Right forelimb (tissue), 1 donor: ENCODE results near the gene MRFAP1.
A peak's percentile ranks its signal among the peaks of the same experiment; 100 is the strongest.
"Not testable (repeated sequence)": the region's sequence is repeated elsewhere in the genome, so short reads cannot be mapped to it uniquely, and the experiment has no call there.

Experiments
- DNase-seq: peaks from one replicate; pipeline ENCODE4 v3.0.0-alpha.2; 2018

Gene MRFAP1

GRCh38 chr4:6672131-6672530, 31.6 kb downstream of the MRFAP1 start:
- no peak for DNase-seq

DNA sequence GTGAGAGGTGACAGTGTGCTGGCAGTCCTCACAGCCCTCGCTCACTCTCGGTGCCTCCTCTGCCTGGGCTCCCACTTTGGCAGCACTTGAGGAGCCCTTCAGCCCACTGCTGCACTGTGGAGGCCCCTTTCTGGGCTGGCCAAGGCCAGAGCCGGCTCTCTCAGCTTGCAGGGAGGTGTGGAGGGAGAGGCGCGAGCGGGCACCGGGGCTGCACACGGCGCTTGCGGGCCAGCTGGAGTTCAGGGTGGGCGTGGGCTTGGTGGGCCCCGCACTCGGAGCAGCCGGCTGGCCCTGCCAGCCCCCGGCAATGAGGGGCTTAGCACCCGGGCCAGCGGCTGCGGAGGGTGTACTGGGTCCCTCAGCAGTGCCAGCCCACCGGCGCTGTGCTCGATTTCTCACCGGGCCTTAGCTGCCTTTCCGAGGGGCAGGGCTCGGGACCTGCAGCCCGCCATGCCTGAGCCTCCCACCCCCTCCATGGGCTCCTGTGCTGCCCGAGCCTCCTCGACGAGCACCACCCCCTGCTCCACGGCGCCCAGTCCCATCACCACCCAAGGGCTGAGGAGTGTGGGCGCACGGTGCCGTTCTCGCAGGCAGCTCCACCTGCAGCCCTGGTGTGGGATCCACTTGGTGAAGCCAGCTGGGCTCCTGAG, 32.2 kb downstream of the MRFAP1 start:
- DNase-seq, result not testable (repeated sequence)

DNA sequence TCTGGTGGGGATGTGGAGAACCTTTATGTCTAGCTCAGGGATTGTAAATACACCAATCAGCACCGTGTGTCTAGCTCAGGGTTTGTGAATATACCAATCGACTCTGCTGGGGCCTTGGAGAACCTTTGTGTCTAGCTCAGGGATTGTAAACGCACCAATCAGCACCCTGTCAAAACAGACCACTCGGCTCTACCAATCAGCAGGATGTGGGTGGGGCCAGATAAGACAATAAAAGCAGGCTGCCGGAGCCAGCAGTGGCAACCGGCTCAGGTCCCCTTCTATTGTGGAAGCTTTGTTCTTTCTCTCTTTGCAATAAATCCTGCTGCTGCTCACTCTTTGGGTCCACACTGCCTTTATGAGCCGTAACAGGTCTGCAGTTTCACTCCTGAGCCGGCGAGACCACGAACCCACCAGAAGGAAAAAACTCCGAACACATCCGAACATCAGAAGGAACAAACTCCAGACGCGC, 32.7 kb downstream of the MRFAP1 start:
- DNase-seq, result not testable (repeated sequence)

- DNase-seq, result peak; percentile 95
Observed at GRCh38 chr4:6673660-6674499, 33.4 kb downstream of the MRFAP1 start.

DNA sequence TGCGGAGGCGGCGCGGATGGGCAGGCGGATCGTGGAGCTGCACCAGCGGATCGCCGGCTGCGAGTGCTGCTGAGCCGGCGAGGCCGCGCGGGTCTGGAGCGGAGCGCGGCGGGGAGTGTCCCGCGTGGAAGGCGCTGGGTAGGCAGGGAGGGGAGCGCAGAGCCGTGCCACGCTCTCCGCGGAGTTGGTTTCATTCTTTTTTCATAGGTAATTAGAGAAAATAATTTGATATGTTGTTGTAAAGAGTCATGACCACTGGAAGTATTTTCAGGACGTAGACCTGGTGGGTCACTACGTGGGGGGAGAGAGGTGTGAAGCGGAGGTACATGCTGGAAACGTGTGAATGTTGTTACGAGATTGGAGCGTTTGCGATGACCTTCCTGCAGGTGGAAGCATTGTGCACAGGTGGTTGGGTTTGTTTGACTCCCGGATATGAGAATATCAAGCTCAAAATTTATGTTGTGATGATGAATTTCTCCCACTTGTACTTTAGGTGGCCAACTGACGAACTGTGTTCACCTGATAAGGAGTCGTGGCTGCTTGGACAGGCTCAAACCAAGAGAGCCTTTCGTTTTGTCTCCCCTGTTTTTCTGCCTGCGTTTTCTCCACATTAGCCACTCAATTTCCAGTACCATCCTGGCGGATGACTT, 34.1 kb downstream of the MRFAP1 start:
- DNase-seq, result no peak

DNA sequence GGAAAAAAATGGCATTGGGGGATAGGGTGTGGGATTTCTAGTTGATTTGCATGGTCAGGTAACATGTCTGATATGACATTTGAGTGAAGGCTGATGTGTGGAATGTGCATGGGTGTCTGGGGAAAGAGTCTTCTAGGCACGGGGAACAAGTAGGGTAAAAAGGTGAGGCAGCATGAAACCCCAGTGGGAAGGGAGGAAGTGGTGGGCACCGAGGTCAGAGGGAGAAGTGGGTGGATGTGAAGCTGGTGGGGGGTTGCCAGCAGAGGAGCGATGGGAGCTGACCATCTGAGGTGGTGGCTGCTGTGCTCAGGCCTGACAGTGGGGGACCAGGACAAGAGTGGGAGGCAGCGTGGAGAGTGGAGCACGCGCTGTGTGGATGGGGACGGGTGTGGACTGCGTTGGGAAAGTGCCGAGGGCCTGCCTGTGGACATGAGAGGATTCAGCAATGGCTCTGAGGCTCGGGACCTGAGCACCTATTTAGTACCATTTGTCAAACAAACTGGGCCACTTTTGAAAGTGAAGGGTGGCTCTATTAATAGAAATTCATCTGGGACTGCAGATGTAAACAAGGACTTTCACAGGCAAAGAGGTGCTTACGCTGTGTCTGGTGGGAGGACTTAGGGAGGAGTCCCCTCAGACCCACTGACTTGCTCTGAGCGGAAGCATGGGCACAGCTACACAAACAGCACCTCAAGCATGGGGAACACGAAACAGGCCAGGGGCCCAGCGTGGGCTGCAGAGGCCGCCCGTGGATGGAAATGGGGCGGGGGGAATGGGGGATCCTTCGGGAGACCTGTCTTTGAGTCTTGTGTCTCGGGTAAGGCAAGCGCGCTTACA, 36.5 kb downstream of the MRFAP1 start:
- DNase-seq, result no peak

DNA sequence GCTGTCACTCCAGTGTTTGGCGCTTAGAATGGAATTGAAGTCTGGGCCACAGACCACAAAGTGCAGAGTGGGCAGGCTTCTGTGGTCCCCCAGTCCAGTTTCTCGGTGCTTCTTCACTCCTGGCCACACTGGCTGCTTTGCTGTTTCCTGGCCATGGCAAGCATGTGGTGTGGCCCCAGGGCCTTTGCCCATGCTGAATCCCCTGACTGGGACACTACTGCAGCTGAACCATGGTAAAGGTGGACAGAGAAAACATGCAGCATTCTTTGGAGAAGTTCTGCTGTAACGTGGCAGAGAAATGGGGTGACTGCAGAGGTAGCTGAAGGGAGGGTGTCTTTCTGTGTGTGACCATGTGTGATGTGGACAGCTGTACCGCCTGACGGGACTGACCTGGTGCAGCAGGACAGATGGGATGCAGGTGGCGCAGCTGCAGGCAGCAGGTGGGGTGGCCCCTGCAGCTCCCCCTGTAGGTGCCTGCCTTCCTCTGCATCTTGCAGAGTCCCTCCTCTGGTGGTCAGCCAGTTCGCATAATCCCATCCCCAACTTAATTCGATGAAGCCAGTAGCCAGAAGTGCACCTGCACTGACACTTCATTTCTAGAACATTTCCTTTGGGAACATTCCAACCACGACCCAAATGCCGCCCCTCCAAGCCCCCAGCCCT, 40.0 kb downstream of the MRFAP1 start:
- no peak for DNase-seq

DNA sequence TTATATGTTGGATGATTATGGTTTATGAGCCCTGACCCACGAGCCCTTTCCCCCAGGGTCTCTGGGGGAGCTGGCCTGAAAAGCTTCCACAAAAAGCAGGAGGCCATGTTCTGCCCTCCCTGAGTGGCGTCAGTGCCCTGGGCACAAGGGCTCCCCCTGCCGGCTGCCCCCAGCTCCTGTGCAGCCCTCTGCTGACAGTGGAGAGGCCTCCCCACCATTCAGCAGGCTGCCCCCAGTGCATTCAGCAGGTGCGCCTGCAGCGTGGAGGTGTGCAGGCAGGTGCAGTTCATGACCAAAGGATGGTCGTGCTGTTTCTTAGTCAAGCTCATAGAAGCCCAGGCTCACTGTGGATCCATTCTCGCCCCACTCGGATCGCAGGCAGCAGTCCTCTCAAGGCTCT, 40.7 kb downstream of the MRFAP1 start:
- no peak for DNase-seq

- DNase-seq, result no peak
Observed at GRCh38 chr4:6682862-6683590, 42.5 kb downstream of the MRFAP1 start.

DNA sequence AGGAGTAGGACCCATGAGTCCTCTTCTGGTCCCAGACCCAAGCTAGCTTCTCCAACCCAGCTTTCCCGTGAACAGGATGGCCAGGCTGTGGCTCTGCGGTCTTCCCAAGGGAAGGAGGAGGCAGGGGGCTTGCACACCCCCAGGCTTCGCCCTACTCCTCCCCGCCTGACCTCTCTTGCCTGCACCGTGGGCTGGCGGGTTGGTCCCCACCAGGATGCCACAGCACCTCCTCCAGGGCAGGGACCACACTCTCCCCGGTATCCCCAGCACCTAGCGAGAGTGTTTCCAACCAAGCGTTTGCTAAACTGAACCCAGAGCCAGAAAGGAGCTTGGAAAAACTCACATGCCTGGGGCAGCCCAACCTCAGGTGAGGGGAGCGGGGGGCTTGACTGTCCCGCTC, 44.2 kb downstream of the MRFAP1 start:
- no peak for DNase-seq

GRCh38 chr4:6686104-6686787, 45.8 kb downstream of the MRFAP1 start:
- DNase-seq, result no peak

GRCh38 chr4:6687947-6688878, 47.7 kb downstream of the MRFAP1 start:
- no peak for DNase-seq

DNA sequence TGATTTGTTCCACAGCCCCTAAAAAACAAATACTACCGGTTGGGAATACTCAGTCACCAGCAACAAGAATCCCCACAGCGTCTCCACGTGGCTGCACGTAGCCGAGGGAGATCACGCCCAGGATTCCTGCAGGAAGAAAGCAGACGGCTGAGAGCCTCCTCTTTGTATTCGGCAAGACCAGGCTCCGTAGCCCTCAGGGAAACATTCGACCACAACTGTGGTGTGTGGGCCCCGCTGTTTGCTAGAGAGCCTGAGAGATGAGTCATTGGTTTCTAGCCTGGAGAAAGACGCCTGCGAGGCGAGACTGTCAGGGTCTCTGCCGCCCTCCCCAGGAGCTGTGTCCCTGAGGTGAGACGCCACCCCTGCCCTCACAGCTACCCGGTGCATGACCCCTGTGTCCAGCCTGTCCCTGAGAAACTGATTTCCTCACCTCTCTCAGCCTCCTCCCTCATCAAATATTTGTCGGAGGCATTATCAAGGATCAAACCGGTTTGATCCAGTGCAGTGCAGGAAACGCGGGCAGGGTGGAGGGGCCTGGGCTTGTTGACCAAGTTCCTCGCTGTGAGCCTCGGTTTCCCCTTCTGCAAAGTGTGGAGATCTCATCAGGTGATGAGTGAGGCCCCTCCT, 48.5 kb downstream of the MRFAP1 start:
- DNase-seq, result peak; percentile 66

DNA sequence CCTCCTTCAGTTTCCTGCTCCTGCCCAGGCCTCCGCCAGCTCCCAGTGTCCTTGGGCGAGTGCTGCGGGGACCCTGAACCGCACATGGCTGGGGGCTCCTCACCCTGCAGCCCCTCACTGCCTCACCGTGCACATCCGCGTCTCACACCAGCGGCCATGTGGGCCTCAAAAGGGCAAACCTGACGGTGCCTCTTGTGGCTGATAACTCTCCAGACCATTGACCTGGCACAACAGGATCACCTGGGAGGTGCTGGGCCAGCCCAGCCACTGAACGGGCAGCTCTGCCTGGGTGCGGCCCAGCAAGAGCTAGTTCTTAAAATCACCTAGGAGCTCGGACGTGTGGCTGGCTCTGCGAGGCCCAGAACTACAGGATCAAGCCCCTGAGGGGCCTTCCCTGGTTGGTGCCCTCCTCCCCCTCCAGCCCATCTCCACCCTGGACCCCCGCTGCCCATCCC, 49.0 kb downstream of the MRFAP1 start:
- no peak for DNase-seq
